SU-DHL-6 (cell line): ENCODE data around the gene PHF20.

Source experiments
- H2AFZ ChIP-seq: fragments of 200-600 bp; sonication (generic); 2 replicates; pipeline ENCODE4 v1.6.1; 2014; ENCODE audit warnings: low read depth, mild to moderate bottlenecking, moderate library complexity, mixed read lengths, antibody characterized with exemption, low read length; ENCODE audit not compliant: severe bottlenecking
- H3F3A ChIP-seq: fragments of 200-600 bp; shearing (Covaris generic); 2 replicates; pipeline ENCODE4 v1.6.0; 2016; ENCODE audit warnings: antibody characterized with exemption, mild to moderate bottlenecking; ENCODE audit not compliant: insufficient read depth
- H3K27ac ChIP-seq: fragments of 200-600 bp; sonication (generic); 2 replicates; pipeline ENCODE4 v1.5.1; 2016; ENCODE audit warnings: low read depth, mild to moderate bottlenecking, low read length, moderate library complexity, mixed read lengths
- H3K27me3 ChIP-seq: fragments of 200-600 bp; sonication (generic), shearing (Covaris generic); 2 replicates; pipeline ENCODE4 v1.6.0; 2014; ENCODE audit warnings: mild to moderate bottlenecking, low read length
- H3K36me3 ChIP-seq: fragments of 200-600 bp; sonication (generic); 2 replicates; pipeline ENCODE4 v1.6.1; 2014; ENCODE audit warnings: mild to moderate bottlenecking, low read length, mixed read lengths
- H3K4me2 ChIP-seq: fragments of 300-600, 200-600 bp; shearing (Covaris generic), sonication (generic); 2 replicates; pipeline ENCODE4 v1.6.0; 2014; ENCODE audit warnings: low read length, low read depth, mild to moderate bottlenecking; ENCODE audit not compliant: poor library complexity, severe bottlenecking
- H3K4me3 ChIP-seq: fragments of 200-600 bp; sonication (generic); 2 replicates; pipeline ENCODE4 v1.5.1; 2014; ENCODE audit warnings: antibody characterized with exemption, low read length, mild to moderate bottlenecking, mixed read lengths; ENCODE audit not compliant: insufficient read depth, poor library complexity, severe bottlenecking
- H3K79me2 ChIP-seq: fragments of 200-600 bp; sonication (generic); 2 replicates; pipeline ENCODE4 v1.6.1; 2014; ENCODE audit warnings: mild to moderate bottlenecking, low read length, moderate library complexity; ENCODE audit not compliant: insufficient read depth
- H3K9ac ChIP-seq: fragments of 200-600 bp; sonication (generic); 2 replicates; pipeline ENCODE4 v1.7.0; 2014; ENCODE audit warnings: mild to moderate bottlenecking, low read length
- H3K9me2 ChIP-seq: fragments of 200-600 bp; sonication (generic); replicated peaks from 2 replicates; pipeline ENCODE4 v1.6.1; 2014; ENCODE audit warnings: low read length; ENCODE audit not compliant: insufficient read depth
- H3K9me3 ChIP-seq: fragments of 200-600 bp; sonication (generic); 2 replicates; pipeline ENCODE4 v1.6.1; 2014; ENCODE audit warnings: low read length, mixed read lengths; ENCODE audit not compliant: insufficient read depth
- H4K20me1 ChIP-seq: fragments of 200-600 bp; sonication (generic); 2 replicates; pipeline ENCODE4 v1.6.1; 2014; ENCODE audit warnings: low read depth, mild to moderate bottlenecking, antibody characterized with exemption, low read length, moderate library complexity, mixed read lengths
- CTCF ChIP-seq: fragments of 200-600 bp; sonication (generic); IDR thresholded peaks from one replicate; pipeline ENCODE4 v1.5.1; 2017; ENCODE audit warnings: antibody characterized with exemption, mild to moderate bottlenecking, low read length, moderate library complexity; ENCODE audit not compliant: insufficient read depth, poor library complexity, severe bottlenecking
- EZH2phosphoT487 ChIP-seq: fragments of 200-600 bp; sonication (generic), shearing (Covaris generic); conservative IDR thresholded peaks from 2 replicates; pipeline ENCODE4 v1.6.1; 2018; ENCODE audit warnings: mild to moderate bottlenecking, antibody characterized with exemption, low read length, moderate library complexity, mixed read lengths

The PHF20 gene

GRCh38 chr20:35739294-35740163 is 32.3 kb upstream of the PHF20 start:
- peaks cover 52% of the 10 kb centered on the region for H3F3A ChIP-seq

GRCh38 chr20:35741892-35742740 is 29.7 kb upstream of the PHF20 start, which contains the start of gene RBM39:
RBM39 (minus strand) TSS chr20:35742260; CDS start chr20:35740874, 1,386 bp downstream.
- H3K9ac ChIP-seq = peak within 1 kb of the TSS; percentile 99
- H3K4me2 ChIP-seq = peak within 1 kb of the TSS; percentile 84
- peaks cover 53% of the 10 kb centered on the region for H3K79me2 ChIP-seq
- H3K9me2 ChIP-seq = no peaks in the 10 kb centered on the region
- no peak for TF ChIP-seq EZH2phosphoT487
- no peak for TF ChIP-seq CTCF
- H3F3A ChIP-seq = peaks cover 38% of the 10 kb centered on the region; the same call in 1 of the 2 replicates
- peaks cover 33% of the 10 kb centered on the region for H3K36me3 ChIP-seq
- H3K27ac ChIP-seq = peak within 1 kb of the TSS; percentile 84
- H2AFZ ChIP-seq = no peak within 1 kb of the TSS
- H3K9me3 ChIP-seq = no peaks in the 10 kb centered on the region
- H3K27me3 ChIP-seq = no peaks in the 10 kb centered on the region
- peaks cover 30% of the 10 kb centered on the region for H4K20me1 ChIP-seq
- H3K4me3 ChIP-seq = peak within 1 kb of the TSS; percentile 93

More at GRCh38 chr20:35739294-35740163, 32.3 kb upstream of the PHF20 start:
- Histone ChIP-seq H2AFZ (no peak overlapping the region), H3K4me2 (peak overlapping the region; percentile 64), H3K27me3 (no peaks in the 10 kb centered on the region), H3K4me3 (peak overlapping the region; percentile 93), H3K9me2 (no peaks in the 10 kb centered on the region), H3K9ac (no peak overlapping the region), H3K9me3 (no peaks in the 10 kb centered on the region), H4K20me1 (peaks cover 49% of the 10 kb centered on the region), H3K36me3 (peaks cover 53% of the 10 kb centered on the region), H3K27ac (no peak overlapping the region), H3K79me2 (peaks cover 79% of the 10 kb centered on the region)
- TF ChIP-seq CTCF (peak; percentile 13), EZH2phosphoT487 (no peak)

- Histone ChIP-seq H3K9me2 (no peaks in the 10 kb centered on the region), H3K79me2 (peaks cover 46% of the 10 kb centered on the region), H3K9me3 (no peaks in the 10 kb centered on the region), H2AFZ (peak overlapping the region; percentile 10), H3K9ac (peak overlapping the region; percentile 86), H4K20me1 (peaks cover 28% of the 10 kb centered on the region), H3K36me3 (peaks cover 32% of the 10 kb centered on the region), H3F3A (peaks cover 38% of the 10 kb centered on the region; the same call in 1 of the 2 replicates), H3K4me3 (peak overlapping the region; percentile 73), H3K27me3 (no peaks in the 10 kb centered on the region), H3K27ac (peak overlapping the region; percentile 82), H3K4me2 (peak overlapping the region; percentile 84)
- no peak for TF ChIP-seq CTCF
- no peak for TF ChIP-seq EZH2phosphoT487
Measured at GRCh38 chr20:35742741-35743523, 28.9 kb upstream of the PHF20 start.
